Thyroid gland (tissue), 4 donors: Measurements from ENCODE around the gene RNASEH2A.

Experiments used
- CTCF ChIP-seq, 6 experiments: fragments of 200-600 bp in 3 of 6; fragments of 450-650 bp in 3 of 6; sonication (generic) in 3 of 6; IDR thresholded peaks; one replicate each; pipeline ENCODE4 v1.5.1; 2016 to 2019; ENCODE audit warnings: antibody characterized with exemption in 6 of 6, mild to moderate bottlenecking in 2 of 6, inconsistent platforms in 1 of 6, moderate library complexity in 1 of 6
- POLR2A ChIP-seq, 2 donors: fragments of 450-650 bp; IDR thresholded peaks; one replicate each; pipeline ENCODE4 v1.6.1; 2017; ENCODE audit warnings: antibody characterized with exemption in 2 of 2, mild to moderate bottlenecking in 2 of 2, moderate library complexity in 1 of 2

- no peak for TF ChIP-seq CTCF (IDR thresholded peaks at IDR 0.05)
- TF ChIP-seq POLR2A (IDR thresholded peaks at IDR 0.05), result no peak
Measured at GRCh38 chr19:12800923-12801465, 5.4 kb upstream of the RNASEH2A start.
